Measurements from ENCODE around the gene IL16.

DNA sequence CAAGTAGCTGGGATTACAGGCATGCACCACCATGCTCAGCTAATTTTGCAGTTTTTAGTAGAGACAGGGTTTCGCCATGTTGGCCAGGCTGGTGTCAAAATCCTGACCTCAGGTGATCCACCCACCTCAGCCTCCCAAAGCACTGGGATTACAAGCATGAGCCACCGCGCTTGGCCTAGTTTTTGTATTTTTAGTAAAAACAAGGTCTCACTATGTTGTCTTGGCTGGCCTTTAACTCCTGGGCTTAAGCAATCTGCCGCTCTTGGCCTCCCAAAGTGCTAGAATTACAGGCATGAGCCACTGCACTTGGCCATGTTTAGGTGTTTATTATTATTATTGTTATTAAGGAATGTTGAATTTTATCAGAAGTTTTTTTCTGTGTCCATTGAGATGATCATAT, 14.7 kb downstream of the IL16 start:
- TF ChIP-seq EZH2phosphoT487 (conservative IDR thresholded peaks at IDR 0.05; ENCODE audit: low read length) (no peak), CTCF (IDR thresholded peaks at IDR 0.05; ENCODE audit: insufficient read depth, low read length, poor library complexity, severe bottlenecking) (no peak)

Data from SU-DHL-6 (cell line).